Prostate gland (tissue), 2 donors: ENCODE data around the gene PAGE2B. TPM values are rescaled to one million over a fixed set of nuclear protein-coding genes. Genes with fewer than 3 reads are reported as not detected.
"Not testable (repeated sequence)": the region's sequence is repeated elsewhere in the genome, so short reads cannot be mapped to it uniquely, and the experiment has no call there.

Experiments used
- DNase-seq: peaks from one replicate; pipeline ENCODE4 v3.0.0-alpha.2; 2019; ENCODE audit warnings: low spot score
- H3K27ac ChIP-seq, 2 donors: fragments of 200-600 bp; sonication (generic); 2 replicates each; pipeline ENCODE4 v1.5.1; 2017 to 2019
- H3K27me3 ChIP-seq: fragments of 200-600 bp; sonication (generic); replicated peaks from 2 replicates; pipeline ENCODE4 v1.5.1; 2019; ENCODE audit not compliant: insufficient read depth
- H3K36me3 ChIP-seq, 2 donors: fragments of 200-600 bp; sonication (generic); 1 replicate in 1 of 2; 2 replicates in 1 of 2; pipeline versions ENCODE4 v1.5.1 to v1.8.1; 2017 to 2019
- H3K4me1 ChIP-seq: fragments of 200-600 bp; sonication (generic); replicated peaks from 2 replicates; pipeline ENCODE4 v1.5.1; 2019
- H3K4me3 ChIP-seq, 2 donors: fragments of 200-600 bp; sonication (generic); 2 replicates each; pipeline ENCODE4 v1.5.1; 2017 to 2019
- H3K9me3 ChIP-seq: fragments of 200-600 bp; sonication (generic); 2 replicates; pipeline ENCODE4 v1.5.1; 2017
- CTCF ChIP-seq, 4 experiments: fragments of 200-600 bp in 2 of 4; fragments of 450-650 bp in 2 of 4; sonication (generic) in 2 of 4; IDR thresholded peaks; 1 replicate in 3 of 4; 2 replicates in 1 of 4; pipeline ENCODE4 v1.5.1; 2016 to 2019; ENCODE audit warnings: antibody characterized with exemption in 4 of 4, mild to moderate bottlenecking in 2 of 4, moderate library complexity in 2 of 4
- POLR2A ChIP-seq: fragments of 450-650 bp; IDR thresholded peaks from one replicate; pipeline ENCODE4 v1.6.1; 2016; ENCODE audit warnings: antibody characterized with exemption, mild to moderate bottlenecking
- POLR2AphosphoS5 ChIP-seq: sonication (generic); formaldehyde crosslinking; IDR thresholded peaks from one replicate; pipeline ENCODE4 v1.6.1; 2017; ENCODE audit warnings: antibody characterized with exemption
- WGBS: methylation state at CpG from one replicate; pipeline ENCODE4 v1.1.5; 2018; 5-methylcytosine and 5-hydroxymethylcytosine counted together
- intact Hi-C: fragments of 100-400 bp; cut with DNase I; formaldehyde crosslinking; loops from one replicate; pipeline ENCODE4 v1.14.2; 2022
- total RNA-seq, 2 donors: library from RNA; depleted of rRNA; stranded (reverse); fragments of >200 nt; gene quantifications; one replicate each; pipeline ENCODE4 v1.1.0, GENCODE V29; 2016

Gene PAGE2B
- total RNA-seq, 2 donors from 2014 or later: 17.3 TPM; not detected in 1

- no peak for DNase-seq
- Histone ChIP-seq H3K9me3 (no peaks in the 10 kb centered on the region), H3K27ac (no peak overlapping the region), H3K27me3 (no peaks in the 10 kb centered on the region), H3K4me3 (no peak overlapping the region), H3K4me1 (no peaks in the 10 kb centered on the region), H3K36me3 (no peaks in the 10 kb centered on the region)
- 89% methylated on average over 2 of the region's 2 CpGs for WGBS
- intact Hi-C loops: no loop called here
- TF ChIP-seq CTCF (IDR thresholded peaks at IDR 0.05) (no peak), POLR2A (no peak), POLR2AphosphoS5 (no peak)
Measured at GRCh38 chrX:55029291-55029690, 45.5 kb upstream of the PAGE2B start.

- WGBS: 72% methylated on average over 7 of the region's 7 CpGs
- H3K27me3 ChIP-seq: no peaks in the 10 kb centered on the region
- H3K4me3 ChIP-seq: no peak within 1 kb of the TSS
- no peak within 1 kb of the TSS for H3K27ac ChIP-seq
- no peak for DNase-seq
- no peak for TF ChIP-seq POLR2A
- TF ChIP-seq POLR2AphosphoS5: no peak
- no peak for TF ChIP-seq CTCF (IDR thresholded peaks at IDR 0.05)
- no peaks in the 10 kb centered on the region for H3K36me3 ChIP-seq
- no peaks in the 10 kb centered on the region for H3K9me3 ChIP-seq
- intact Hi-C loops: no loop called here
- H3K4me1 ChIP-seq: no peaks in the 10 kb centered on the region
Measured at GRCh38 chrX:55030271-55031205, 44.3 kb upstream of the PAGE2B start, which contains the start of gene ALAS2. ALAS2 (minus strand) TSS chrX:55030977; CDS start chrX:55026000, 4,977 bp downstream.

- no peaks in the 10 kb centered on the region for H3K36me3 ChIP-seq
- H3K4me3 ChIP-seq: no peak overlapping the region
- no peak overlapping the region for H3K27ac ChIP-seq
- DNase-seq: no peak
- H3K9me3 ChIP-seq: no peaks in the 10 kb centered on the region
- 83% methylated on average over 2 of the region's 2 CpGs for WGBS
- no peaks in the 10 kb centered on the region for H3K27me3 ChIP-seq
- H3K4me1 ChIP-seq: no peaks in the 10 kb centered on the region
- intact Hi-C loops: no loop called here
- TF ChIP-seq POLR2AphosphoS5: no peak
Measured at GRCh38 chrX:55033429-55033828, 41.4 kb upstream of the PAGE2B start.

- TF ChIP-seq POLR2AphosphoS5: no peak
- no peak for TF ChIP-seq CTCF (IDR thresholded peaks at IDR 0.05)
- no peak for TF ChIP-seq POLR2A
- 66% methylated on average over 3 of the region's 3 CpGs for WGBS
- no peaks in the 10 kb centered on the region for H3K27me3 ChIP-seq
- DNase-seq: no peak
- intact Hi-C loops: no loop called here
- no peaks in the 10 kb centered on the region for H3K9me3 ChIP-seq
- no peak overlapping the region for H3K4me3 ChIP-seq
- H3K36me3 ChIP-seq: no peaks in the 10 kb centered on the region
- no peaks in the 10 kb centered on the region for H3K4me1 ChIP-seq
- H3K27ac ChIP-seq: no peak overlapping the region
Measured at GRCh38 chrX:55039471-55039870, 35.4 kb upstream of the PAGE2B start.

- H3K4me1 ChIP-seq: no peaks in the 10 kb centered on the region
- WGBS: 94% methylated on average over 3 of the region's 6 CpGs
- H3K36me3 ChIP-seq: no peaks in the 10 kb centered on the region
- DNase-seq: no peak
- H3K9me3 ChIP-seq: no peaks in the 10 kb centered on the region
- no peaks in the 10 kb centered on the region for H3K27me3 ChIP-seq
- H3K27ac ChIP-seq: no peak overlapping the region
- intact Hi-C loops: no loop called here
- H3K4me3 ChIP-seq: no peak overlapping the region
- TF ChIP-seq CTCF (IDR thresholded peaks at IDR 0.05): no peak
- TF ChIP-seq POLR2A: no peak
- no peak for TF ChIP-seq POLR2AphosphoS5
Measured at GRCh38 chrX:55041514-55041913, 33.3 kb upstream of the PAGE2B start.

- WGBS: 81% methylated on average over 2 of the region's 2 CpGs
- intact Hi-C loops: not testable (repeated sequence)
Measured at GRCh38 chrX:55050599-55050998, 24.2 kb upstream of the PAGE2B start.

More at GRCh38 chrX:55050599-55050998, 24.2 kb upstream of the PAGE2B start:
- H3K4me1 ChIP-seq, H3K36me3 ChIP-seq, H3K9me3 ChIP-seq, H3K27me3 ChIP-seq, H3K27ac ChIP-seq, DNase-seq, H3K4me3 ChIP-seq: not testable (repeated sequence)
